Bronchial smooth muscle cell (primary cell): ENCODE data around the gene GPR151. TPM values are rescaled to one million over a fixed set of nuclear protein-coding genes. Genes with fewer than 3 reads are reported as not detected.

ENCODE experiments used
- total RNA-seq: library from RNA; depleted of rRNA; stranded (reverse); fragments of >200 nt; gene quantifications from 2 replicates; pipeline ENCODE4 v1.2.1, GENCODE V29; 2014

GPR151 gene
- not detected in 2 replicates for total RNA-seq

DNA sequence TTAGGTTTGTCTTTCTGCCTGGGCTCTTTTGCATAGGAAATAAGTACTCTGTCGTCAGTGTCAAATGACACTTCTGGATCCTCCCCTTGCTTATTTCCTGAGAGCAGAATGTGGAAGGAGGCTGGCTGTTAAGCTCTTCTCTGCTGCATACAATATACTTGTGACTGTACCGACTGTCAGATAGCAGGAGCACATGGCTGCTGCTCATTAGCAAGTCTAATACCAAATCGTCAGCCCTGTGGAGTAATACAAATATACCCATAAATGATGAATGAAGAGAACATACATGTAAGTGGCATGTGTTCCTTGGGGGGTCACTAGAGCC, at the start of gene GPR151:
GPR151 (minus strand) TSS at position 40 of the 325 bp plus-strand sequence. CDS start 77 bp downstream, outside the sequence.

Other genes starting within 250 kb of the GPR151 start
- 0.09 TPM in 1 of 2 replicates, not detected in the other for gene POU4F3, start 177.4 kb downstream of the GPR151 start, total RNA-seq
- gene TCERG1, start 68.9 kb downstream of the GPR151 start, total RNA-seq, result 10.6 and 20.6 TPM in 2 replicates